ENCODE data around the gene SLC6A1.
"Not testable (repeated sequence)": the region's sequence is repeated elsewhere in the genome, so short reads cannot be mapped to it uniquely, and the experiment has no call there.

Gene SLC6A1

GRCh38 chr3:11071096-11071755, 78.7 kb downstream of the SLC6A1 start:
- no peak for DNase-seq

- no peak for DNase-seq
These were observed 80.1 kb downstream of the SLC6A1 start for GRCh38 chr3:11072631-11073030.

GRCh38 chr3:11074011-11074410, 81.5 kb downstream of the SLC6A1 start:
- no peak for DNase-seq

DNA sequence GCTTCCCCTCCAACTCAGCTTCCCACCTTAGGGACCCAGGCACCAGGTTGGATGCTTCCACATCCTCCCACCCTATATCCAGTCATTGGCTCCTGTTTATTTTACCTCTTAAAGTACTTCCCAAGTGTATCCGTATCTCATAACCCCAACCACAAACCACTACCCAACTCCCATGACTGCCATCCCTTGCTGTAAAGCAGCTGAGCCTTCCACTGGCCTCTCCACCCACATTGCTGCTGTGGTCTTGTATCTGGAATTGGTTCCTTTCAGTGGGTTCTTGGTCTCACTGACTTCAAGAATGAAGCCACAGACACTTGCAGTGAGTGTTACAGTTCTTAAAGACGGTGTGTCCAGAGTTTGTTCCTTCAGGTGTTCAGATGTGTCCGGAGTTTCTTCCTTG, 81.9 kb downstream of the SLC6A1 start:
- no peak for DNase-seq

GRCh38 chr3:11075122-11075521, 82.6 kb downstream of the SLC6A1 start:
- not testable (repeated sequence) for DNase-seq

DNA sequence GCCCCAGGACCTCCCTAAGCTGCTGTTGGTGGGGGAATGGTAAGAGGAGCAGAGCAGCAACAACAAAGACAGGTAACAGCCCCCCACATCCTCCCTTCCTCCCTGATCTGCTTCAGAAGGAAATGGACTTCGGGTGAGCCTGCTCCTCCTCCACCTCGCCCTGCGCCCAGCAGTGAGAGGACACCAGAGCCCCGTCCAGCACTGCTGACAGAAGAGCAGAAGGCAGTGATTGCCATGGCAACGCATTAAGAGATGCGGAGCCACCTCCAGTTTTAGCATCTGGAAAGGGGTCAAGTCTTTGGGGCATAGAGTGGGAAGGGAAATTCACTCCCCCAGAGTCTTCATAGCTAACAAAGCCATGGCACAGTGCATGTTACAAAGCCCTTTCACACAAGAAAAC, 84.2 kb downstream of the SLC6A1 start:
- no peak for DNase-seq

DNA sequence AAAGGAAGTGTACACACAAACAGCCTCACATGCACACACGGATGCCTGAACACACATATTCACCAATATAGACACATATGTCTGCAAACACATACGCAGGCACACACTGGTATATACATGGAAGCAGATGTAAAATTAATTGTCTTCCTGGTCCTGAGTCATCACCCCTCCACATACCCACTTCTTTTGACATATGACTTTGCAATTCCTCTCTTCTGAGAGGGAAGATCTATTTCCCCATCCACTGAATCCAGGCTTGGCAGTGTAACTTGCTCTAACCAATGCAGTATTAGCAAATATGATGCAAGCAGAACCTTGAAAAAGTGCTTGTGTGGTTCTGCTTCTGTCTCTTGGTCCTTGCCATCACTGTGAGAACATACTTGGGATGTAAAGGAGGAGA, 84.9 kb downstream of the SLC6A1 start:
- DNase-seq = no peak

- DNase-seq = no peak
These were observed 86.4 kb downstream of the SLC6A1 start for GRCh38 chr3:11078826-11079515.

DNA sequence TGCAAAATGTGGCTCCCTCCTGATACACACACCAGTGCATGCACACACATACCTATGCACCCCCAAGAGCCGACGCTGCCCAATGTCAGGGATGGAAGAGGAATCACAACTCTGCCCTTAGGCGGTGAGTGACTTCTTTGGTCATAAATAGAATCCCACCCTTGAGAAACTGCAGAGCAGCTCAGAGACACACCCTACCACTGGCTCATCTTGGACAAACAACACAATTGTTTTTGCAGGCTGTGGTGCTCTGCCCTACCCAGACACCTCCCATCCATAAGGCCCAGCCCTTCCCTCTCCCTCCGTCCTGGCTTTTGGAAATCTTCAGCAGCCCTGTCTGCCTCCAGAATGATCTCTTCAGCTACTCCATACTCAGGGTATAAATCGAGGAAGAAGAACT, 87.9 kb downstream of the SLC6A1 start:
- DNase-seq = no peak

- no peak for DNase-seq
These were observed 91.5 kb downstream of the SLC6A1 start for GRCh38 chr3:11084098-11084497.

DNA sequence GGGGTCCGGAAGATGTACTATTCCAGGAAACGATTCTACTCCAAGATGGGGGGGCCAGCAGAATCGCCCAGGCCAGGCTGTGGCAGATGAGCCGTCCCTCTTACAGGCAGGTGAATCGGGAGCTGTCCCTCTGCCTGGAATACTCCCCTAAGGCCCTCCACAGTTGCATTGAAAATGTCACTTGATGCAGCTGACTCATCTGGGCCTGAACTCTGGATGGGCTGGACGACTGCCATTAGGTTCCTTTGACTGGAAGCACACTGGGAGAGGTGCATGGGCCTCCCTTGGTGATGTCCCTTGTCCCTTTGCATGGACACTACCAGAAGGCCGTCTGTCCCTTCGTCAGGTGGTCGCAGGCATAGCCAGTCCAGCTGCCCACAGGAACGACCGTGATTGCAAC, 92.1 kb downstream of the SLC6A1 start:
- DNase-seq = no peak

DNA sequence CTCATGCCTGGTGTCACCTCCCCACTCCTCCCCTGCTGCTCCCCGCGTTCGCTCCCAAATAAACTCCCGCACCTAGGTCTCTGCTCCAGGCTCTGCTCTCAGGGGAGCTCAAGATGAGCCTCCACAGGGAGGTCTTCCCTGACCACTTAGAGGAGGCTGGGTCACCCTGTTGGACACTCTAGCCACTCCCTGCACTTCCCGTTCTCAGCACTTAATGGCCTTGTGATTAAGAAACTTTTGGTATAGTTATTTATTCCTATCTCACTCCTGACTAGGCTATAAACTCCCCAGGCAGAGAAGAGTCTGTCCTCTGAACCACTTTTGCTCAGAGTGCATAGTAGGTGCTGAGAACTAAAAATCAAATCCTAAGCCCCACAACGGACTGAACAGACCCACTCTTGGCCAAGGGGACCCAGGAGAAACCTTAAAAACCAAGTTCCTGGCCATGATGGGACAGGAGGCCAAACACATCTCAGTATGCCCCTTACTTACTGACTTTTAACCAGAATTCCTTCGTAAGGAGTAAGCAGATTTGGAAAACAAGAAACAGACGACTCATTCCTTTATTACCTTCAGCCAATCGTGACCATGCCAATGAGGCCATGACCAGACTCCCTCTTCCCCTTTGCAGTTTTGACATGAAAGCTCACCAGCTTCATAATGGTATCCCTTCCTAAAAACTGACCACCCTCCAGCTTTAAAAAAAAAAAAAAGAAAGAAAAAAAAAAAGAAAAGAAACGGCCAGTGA, 92.7 kb downstream of the SLC6A1 start:
- DNase-seq = no peak

DNA sequence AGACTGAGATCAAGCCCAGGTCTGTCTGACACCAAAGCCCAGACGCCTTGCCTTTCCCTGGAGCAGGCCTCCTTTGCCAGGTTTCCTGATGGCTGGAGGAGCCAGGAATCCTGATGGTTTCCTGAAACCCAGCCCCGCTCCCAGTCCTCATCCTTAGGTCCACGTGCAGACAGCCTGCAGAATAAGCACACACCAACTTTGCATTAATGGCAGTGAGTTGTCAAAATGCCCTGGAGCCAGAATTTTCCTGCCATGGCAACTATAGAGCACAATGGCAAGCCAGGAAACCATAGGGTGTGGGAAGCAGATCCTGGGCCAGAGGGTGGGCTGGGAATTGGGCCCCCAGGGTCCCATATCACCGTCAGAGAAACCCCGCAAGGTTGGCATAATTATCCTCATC, 94.3 kb downstream of the SLC6A1 start:
- DNase-seq = no peak

DNA sequence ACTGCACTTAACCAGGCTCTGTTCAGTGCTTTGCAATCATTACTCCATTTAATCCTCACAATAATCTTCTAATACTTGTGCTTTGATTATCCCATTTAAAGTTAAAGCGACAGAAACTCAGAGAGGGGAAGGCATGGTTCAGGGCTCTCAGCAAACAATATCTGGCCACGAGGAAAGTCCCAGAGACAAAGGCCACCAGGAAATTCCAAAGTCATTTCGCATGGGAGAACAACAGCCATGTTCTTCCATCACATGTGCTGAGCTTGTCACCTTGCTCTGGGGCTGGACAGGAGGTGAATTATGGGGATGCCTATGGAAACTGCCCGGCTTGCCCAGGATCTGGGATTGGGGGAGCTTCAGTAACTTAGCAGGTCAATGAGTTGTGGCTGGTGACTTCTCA, 95.5 kb downstream of the SLC6A1 start:
- DNase-seq = no peak

DNA sequence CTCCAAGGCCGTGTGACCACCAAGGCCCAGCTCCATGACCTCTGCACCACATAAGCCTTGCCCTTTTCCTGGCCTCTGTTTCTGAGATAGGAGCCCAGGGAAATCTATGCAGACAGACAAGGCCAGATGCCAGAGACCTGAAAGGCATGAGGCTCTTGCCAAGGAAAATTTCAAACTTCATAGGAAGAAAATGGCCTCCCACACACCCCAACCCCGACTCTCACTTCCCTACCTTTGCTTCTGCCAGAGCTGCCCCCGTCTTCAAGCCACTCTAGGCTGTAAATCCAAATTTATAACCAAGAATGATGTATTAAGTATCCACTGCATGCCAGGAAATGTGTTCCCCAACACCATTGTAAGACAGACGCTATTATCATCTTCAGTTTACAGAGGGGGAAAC, 96.3 kb downstream of the SLC6A1 start:
- no peak for DNase-seq

All from NCI-H2081 (cell line).